ENCODE measurements around the gene FBXL19. TPM values are rescaled to one million over a fixed set of nuclear protein-coding genes. Genes with fewer than 3 reads are reported as not detected.
A peak's percentile ranks its signal among the peaks of the same experiment; 100 is the strongest.

FBXL19 gene
- total and polyA plus RNA-seq, 2 of the 13 experiments (the other 11 are each of a cell fraction or from before 2014, with no cell fraction given): 6.0 to 13.7 TPM

- TF ChIP-seq ARID4A (CRISPR knock-in tag; IDR thresholded peaks at IDR 0.05; ENCODE audit: borderline replicate concordance) (peak; percentile 77; the same call in 1 of the 2 replicates), ZNF720 (CRISPR knock-in tag; IDR thresholded peaks at IDR 0.05) (no peak), MXD3 (CRISPR knock-in tag; IDR thresholded peaks at IDR 0.05) (0 out of 2 replicates have a peak, but pooled peaks have one; percentile 37), ZNF142 (CRISPR knock-in tag; IDR thresholded peaks at IDR 0.05) (peak; percentile 75), ZNF331 (CRISPR knock-in tag; IDR thresholded peaks at IDR 0.05) (peak; percentile 50), TMF1 (CRISPR knock-in tag; IDR thresholded peaks at IDR 0.05; ENCODE audit: low read depth) (peak; percentile 87; the same call in 1 of the 2 replicates), FOXK1 (CRISPR knock-in tag; IDR thresholded peaks at IDR 0.05; ENCODE audit: borderline replicate concordance, low read depth) (peak; percentile 65; the same call in 1 of the 2 replicates), SMAD1 (CRISPR knock-in tag; IDR thresholded peaks at IDR 0.05; ENCODE audit: borderline replicate concordance, low read depth) (no peak; the same call in 1 of the 2 replicates), MXD1 (CRISPR knock-in tag; IDR thresholded peaks at IDR 0.05) (peak; percentile 21; the same call in 1 of the 2 replicates), MIXL1 (CRISPR knock-in tag; IDR thresholded peaks at IDR 0.05) (peak; percentile 71; the same call in 1 of the 2 replicates), SALL2 (CRISPR knock-in tag; IDR thresholded peaks at IDR 0.05) (peak; percentile 82), ZNF670 (CRISPR knock-in tag; IDR thresholded peaks at IDR 0.05; ENCODE audit: borderline replicate concordance) (peak; percentile 90; the same call in 1 of the 2 replicates), ZFX (CRISPR knock-in tag; IDR thresholded peaks at IDR 0.05; ENCODE audit: low read depth) (peak; percentile 57; the same call in 1 of the 2 replicates), CEBPG (CRISPR knock-in tag; IDR thresholded peaks at IDR 0.05) (peak; percentile 63), TCF7L2 (IDR thresholded peaks at IDR 0.05; ENCODE audit: low read depth, low read length) (no peak), THYN1 (CRISPR knock-in tag; IDR thresholded peaks at IDR 0.05; ENCODE audit: borderline replicate concordance, low read depth) (0 out of 2 replicates have a peak, but pooled peaks have one; percentile 77), FOSL2 (CRISPR knock-in tag; IDR thresholded peaks at IDR 0.05) (no peak; the same call in none of the 2 replicates), YY1 (IDR thresholded peaks at IDR 0.05; ENCODE audit: insufficient read depth, insufficient replicate concordance, low read depth, low read length) (peak; percentile 98), NCOA1 (CRISPR knock-in tag; IDR thresholded peaks at IDR 0.05) (0 out of 2 replicates have a peak, but pooled peaks have one; percentile 2)
These were observed 882 bp upstream of the FBXL19 start (continued) for GRCh38 chr16:30922420-30922959.

All from HepG2 (cell line).